ENCODE data around the gene SHQ1. TPM values are rescaled to one million over a fixed set of nuclear protein-coding genes. Genes with fewer than 3 reads are reported as not detected.
"Not testable (repeated sequence)": the region's sequence is repeated elsewhere in the genome, so short reads cannot be mapped to it uniquely, and the experiment has no call there.

The SHQ1 gene
- total RNA-seq, 3 donors from 2014 or later = 18.1 to 31.6 (median 21.4) TPM

GRCh38 chr3:72721683-72722381, 126.4 kb downstream of the SHQ1 start:
- no peak for DNase-seq
- H3K9me3 ChIP-seq = no peaks in the 10 kb centered on the region
- no peaks in the 10 kb centered on the region for H3K36me3 ChIP-seq (ENCODE audit: low read depth)
- H3K4me3 ChIP-seq = no peak overlapping the region
- no peak for TF ChIP-seq CTCF (IDR thresholded peaks at IDR 0.05)
- H3K4me1 ChIP-seq (ENCODE audit: low read depth) = peaks cover 4% of the 10 kb centered on the region
- intact Hi-C loops (cut with DNase I, micrococcal nuclease) = no loop called here
- no peak for ATAC-seq

GRCh38 chr3:72720566-72720965, 127.7 kb downstream of the SHQ1 start:
- TF ChIP-seq CTCF (IDR thresholded peaks at IDR 0.05) = no peak
- no peaks in the 10 kb centered on the region for H3K36me3 ChIP-seq (ENCODE audit: low read depth)
- no peak for DNase-seq
- intact Hi-C loops (cut with DNase I, micrococcal nuclease) = no loop called here
- H3K9me3 ChIP-seq = no peaks in the 10 kb centered on the region
- no peak overlapping the region for H3K4me3 ChIP-seq
- ATAC-seq = no peak
- peaks cover 4% of the 10 kb centered on the region for H3K4me1 ChIP-seq (ENCODE audit: low read depth)

GRCh38 chr3:72719137-72719536, 129.1 kb downstream of the SHQ1 start:
- ATAC-seq = no peak
- H3K4me1 ChIP-seq (ENCODE audit: low read depth) = peaks cover 4% of the 10 kb centered on the region
- no peak for TF ChIP-seq CTCF (IDR thresholded peaks at IDR 0.05)

GRCh38 chr3:72714135-72714534, 134.1 kb downstream of the SHQ1 start:
- H3K4me1 ChIP-seq (ENCODE audit: low read depth); DNase-seq; ATAC-seq; H3K4me3 ChIP-seq; intact Hi-C loops (cut with DNase I, micrococcal nuclease); H3K36me3 ChIP-seq (ENCODE audit: low read depth); H3K9me3 ChIP-seq: not testable (repeated sequence)

More at GRCh38 chr3:72719137-72719536, 129.1 kb downstream of the SHQ1 start:
- intact Hi-C loops (cut with DNase I, micrococcal nuclease) = no loop called here
- no peaks in the 10 kb centered on the region for H3K9me3 ChIP-seq
- H3K4me3 ChIP-seq = no peak overlapping the region
- DNase-seq = no peak
- no peaks in the 10 kb centered on the region for H3K36me3 ChIP-seq (ENCODE audit: low read depth)

- intact Hi-C loops (cut with DNase I, micrococcal nuclease); H3K9me3 ChIP-seq; H3K4me3 ChIP-seq; H3K4me1 ChIP-seq (ENCODE audit: low read depth); DNase-seq; H3K36me3 ChIP-seq (ENCODE audit: low read depth); ATAC-seq: not testable (repeated sequence)
Measured at GRCh38 chr3:72710471-72710870, 137.8 kb downstream of the SHQ1 start.

GRCh38 chr3:72708441-72708840, 139.8 kb downstream of the SHQ1 start:
- intact Hi-C loops (cut with DNase I, micrococcal nuclease) = no loop called here
- Histone ChIP-seq H3K4me3 (no peak overlapping the region), H3K36me3 (ENCODE audit: low read depth) (no peaks in the 10 kb centered on the region), H3K9me3 (no peaks in the 10 kb centered on the region), H3K4me1 (ENCODE audit: low read depth) (no peaks in the 10 kb centered on the region)
- no peak for ATAC-seq
- TF ChIP-seq CTCF (IDR thresholded peaks at IDR 0.05) = no peak
- DNase-seq = no peak

GRCh38 chr3:72702997-72703396, 145.2 kb downstream of the SHQ1 start:
- no peak for DNase-seq
- intact Hi-C loops (cut with DNase I, micrococcal nuclease) = no loop called here
- Histone ChIP-seq H3K9me3 (no peaks in the 10 kb centered on the region), H3K4me3 (no peak overlapping the region), H3K36me3 (ENCODE audit: low read depth) (no peaks in the 10 kb centered on the region), H3K4me1 (ENCODE audit: low read depth) (no peaks in the 10 kb centered on the region)
- TF ChIP-seq CTCF (IDR thresholded peaks at IDR 0.05) = no peak
- ATAC-seq = no peak

Data from mucosa of descending colon (tissue), 3 donors.